Memory B cell (primary cell): ENCODE results near the gene CCDC86.
"Not testable (repeated sequence)": the region's sequence is repeated elsewhere in the genome, so short reads cannot be mapped to it uniquely, and the experiment has no call there.

ENCODE experiments used
- ATAC-seq: fragments of 150-1000 bp; cut with Tn5 transposase; 2 replicates; pipeline ENCODE4 v1.10.0; 2021; ENCODE audit warnings: low read depth, mild to moderate bottlenecking, moderate library complexity
- DNase-seq, 2 donors: peaks; one replicate each; pipeline ENCODE4 v3.0.0; 2022; ENCODE audit warnings: low spot score in 2 of 2
- H3K27ac Mint-ChIP-seq: one replicate; pipeline ENCODE4 v1.8.0; 2022; ENCODE audit warnings: mild to moderate bottlenecking, moderate library complexity, mixed read lengths
- H3K27me3 Mint-ChIP-seq: one replicate; pipeline ENCODE4 v1.8.0; 2022; ENCODE audit warnings: mixed read lengths
- H3K36me3 Mint-ChIP-seq: one replicate; pipeline ENCODE4 v1.8.0; 2022; ENCODE audit warnings: mild to moderate bottlenecking, mixed read lengths
- H3K4me1 Mint-ChIP-seq: one replicate; pipeline ENCODE4 v1.8.0; 2022; ENCODE audit warnings: mixed read lengths
- H3K4me3 Mint-ChIP-seq: one replicate; pipeline ENCODE4 v1.8.0; 2022; ENCODE audit warnings: mild to moderate bottlenecking, moderate library complexity, mixed read lengths
- H3K9me3 Mint-ChIP-seq: one replicate; pipeline ENCODE4 v1.8.0; 2022; ENCODE audit warnings: mixed read lengths

Gene CCDC86

DNA sequence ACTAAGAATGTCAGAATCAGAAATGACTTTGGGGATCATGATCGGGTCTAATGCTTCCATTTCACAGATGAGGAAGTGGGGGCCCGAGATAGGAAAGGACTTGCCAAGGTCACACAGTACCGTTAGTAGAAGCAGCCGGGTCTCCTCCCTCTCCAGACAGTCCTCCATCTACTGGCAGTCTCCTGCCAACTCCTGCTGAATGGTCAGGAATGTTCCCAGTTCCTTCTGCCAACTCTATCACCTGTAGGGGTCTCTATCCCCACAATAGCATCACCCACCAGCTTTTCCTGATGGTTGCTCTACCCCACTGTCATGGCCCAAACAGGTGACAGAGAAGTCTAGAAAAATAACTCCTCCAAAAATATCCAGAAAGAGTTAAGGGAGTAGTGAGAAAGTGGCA lies 23.9 kb upstream of the CCDC86 start:
- H3K27ac Mint-ChIP-seq, result no peak overlapping the region
- H3K27me3 Mint-ChIP-seq, result peaks cover 7% of the 10 kb centered on the region
- H3K36me3 Mint-ChIP-seq, result no peaks in the 10 kb centered on the region
- peaks cover 7% of the 10 kb centered on the region for H3K9me3 Mint-ChIP-seq
- H3K4me3 Mint-ChIP-seq, result no peak overlapping the region
- H3K4me1 Mint-ChIP-seq, result peaks cover 3% of the 10 kb centered on the region
- no peak for ATAC-seq
- DNase-seq, result no peak

DNA sequence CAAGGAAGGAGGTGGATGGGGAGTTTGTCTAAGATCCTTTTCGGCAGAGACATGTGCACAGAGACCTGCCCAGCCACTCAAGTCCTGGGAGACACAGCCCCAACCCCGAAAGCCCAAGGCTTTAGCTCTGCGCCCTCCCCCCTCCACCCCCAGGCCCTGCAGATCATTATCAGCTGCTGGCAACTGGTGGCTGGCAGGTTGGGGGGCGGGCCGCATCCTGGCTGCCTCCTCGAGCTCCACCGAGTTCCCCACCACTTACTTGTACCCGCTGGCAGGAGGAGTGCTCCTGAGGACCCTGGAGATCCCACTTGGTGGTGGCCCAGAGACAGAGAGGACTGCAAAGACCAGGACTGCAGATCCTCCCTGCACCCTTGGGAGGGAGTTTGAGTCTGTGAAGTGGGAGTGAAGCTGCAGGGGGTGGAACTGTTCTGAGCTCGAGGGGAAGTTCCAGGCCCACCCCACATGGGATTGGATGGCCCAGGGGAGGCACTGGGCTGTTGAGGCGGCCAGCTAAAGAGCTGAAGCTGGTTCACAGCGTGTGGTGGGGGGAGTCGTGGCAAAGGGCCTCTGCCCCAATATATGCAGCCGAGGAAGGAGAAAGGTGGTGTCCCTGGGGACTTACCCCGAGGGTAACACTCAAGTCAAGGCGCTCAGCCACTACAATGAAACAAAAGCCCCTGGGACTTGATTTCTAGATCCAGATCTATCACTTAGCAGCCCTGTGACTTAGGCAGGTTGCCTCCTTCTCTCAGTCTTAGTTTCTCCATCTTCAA lies 19.9 kb upstream of the CCDC86 start:
- Mint-ChIP-seq H3K27ac (no peak overlapping the region), H3K4me3 (no peak overlapping the region), H3K27me3 (peaks cover 8% of the 10 kb centered on the region), H3K4me1 (no peaks in the 10 kb centered on the region), H3K9me3 (no peaks in the 10 kb centered on the region), H3K36me3 (no peaks in the 10 kb centered on the region)
- no peak for DNase-seq
- no peak for ATAC-seq

DNA sequence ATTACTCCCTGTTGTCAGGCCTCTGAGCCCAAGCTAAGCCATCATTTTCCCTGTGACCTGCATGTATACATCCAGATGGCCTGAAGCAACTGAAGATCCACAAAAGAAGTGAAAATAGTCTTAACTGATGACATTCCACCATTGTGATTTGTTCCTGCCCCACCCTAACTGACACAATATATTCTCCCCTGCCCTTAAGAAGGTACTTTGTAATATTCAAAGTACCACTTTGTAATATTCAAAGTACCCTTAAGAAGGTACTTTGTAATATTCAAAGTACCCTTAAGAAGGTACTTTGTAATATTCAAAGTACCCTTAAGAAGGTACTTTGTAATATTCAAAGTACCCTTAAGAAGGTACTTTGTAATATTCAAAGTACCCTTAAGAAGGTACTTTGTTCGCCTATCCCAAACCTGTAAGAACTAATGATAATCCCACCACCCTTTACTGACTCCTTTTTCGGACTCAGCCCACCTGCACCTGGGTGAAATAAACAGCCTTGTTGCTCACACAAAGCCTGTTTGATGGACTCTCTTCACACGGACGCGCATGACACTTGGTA lies 18.1 kb upstream of the CCDC86 start:
- DNase-seq, H3K9me3 Mint-ChIP-seq, H3K36me3 Mint-ChIP-seq, H3K27me3 Mint-ChIP-seq, H3K27ac Mint-ChIP-seq, H3K4me3 Mint-ChIP-seq, H3K4me1 Mint-ChIP-seq, ATAC-seq: not testable (repeated sequence)

DNA sequence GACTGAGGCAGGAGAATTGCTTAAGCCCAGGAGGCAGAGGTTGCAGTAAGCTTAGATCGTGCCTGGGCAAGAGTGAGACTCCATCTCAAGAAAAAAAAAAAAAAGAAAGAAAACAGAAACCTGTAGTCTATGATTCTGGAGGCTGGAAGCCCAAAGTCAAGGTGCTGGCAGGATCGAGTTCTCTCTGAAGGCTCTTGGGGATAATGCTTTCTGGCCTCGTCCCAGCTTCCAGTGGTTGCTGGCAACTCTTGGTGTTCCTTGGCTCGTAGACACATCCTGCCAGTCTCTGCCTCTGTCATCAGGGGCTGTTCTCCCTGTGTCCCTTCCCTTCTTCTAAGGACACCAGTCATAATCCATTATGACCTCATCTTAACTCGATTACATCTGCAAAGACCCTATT lies 16.8 kb upstream of the CCDC86 start:
- H3K27ac Mint-ChIP-seq, result no peak overlapping the region
- peaks cover 7% of the 10 kb centered on the region for H3K27me3 Mint-ChIP-seq
- no peaks in the 10 kb centered on the region for H3K9me3 Mint-ChIP-seq
- DNase-seq, result no peak
- no peaks in the 10 kb centered on the region for H3K4me1 Mint-ChIP-seq
- H3K4me3 Mint-ChIP-seq, result no peak overlapping the region
- ATAC-seq, result no peak
- no peaks in the 10 kb centered on the region for H3K36me3 Mint-ChIP-seq

DNA sequence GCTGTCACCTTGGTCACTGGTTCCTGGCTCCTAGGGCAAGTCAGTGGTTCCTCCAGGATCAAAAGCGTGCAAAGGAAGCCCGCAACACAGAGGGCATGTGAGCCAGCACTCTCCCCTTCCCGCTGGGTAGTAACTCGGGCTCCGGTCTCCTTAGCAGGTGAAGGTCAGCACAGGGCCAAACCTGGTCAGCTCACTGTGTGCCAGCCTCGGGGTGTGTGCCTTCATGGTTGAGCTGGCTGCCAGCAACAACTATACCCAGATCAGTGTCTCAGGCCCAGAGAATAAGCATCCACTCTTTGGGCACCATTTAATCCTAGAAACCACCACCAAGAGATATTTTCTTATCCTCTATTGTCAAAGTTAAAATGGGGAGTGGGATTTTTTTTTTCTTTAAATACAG lies 16.1 kb upstream of the CCDC86 start:
- no peak overlapping the region for H3K4me3 Mint-ChIP-seq
- H3K27me3 Mint-ChIP-seq, result peaks cover 7% of the 10 kb centered on the region
- ATAC-seq (no peak), DNase-seq (no peak)
- H3K9me3 Mint-ChIP-seq, result no peaks in the 10 kb centered on the region
- no peaks in the 10 kb centered on the region for H3K36me3 Mint-ChIP-seq
- no peak overlapping the region for H3K27ac Mint-ChIP-seq
- no peaks in the 10 kb centered on the region for H3K4me1 Mint-ChIP-seq

GRCh38 chr11:60830478-60831142 lies 11.3 kb upstream of the CCDC86 start:
- Mint-ChIP-seq H3K9me3 (no peaks in the 10 kb centered on the region), H3K27me3 (peaks cover 4% of the 10 kb centered on the region), H3K36me3 (no peaks in the 10 kb centered on the region), H3K4me3 (peak overlapping the region; percentile 69), H3K27ac (no peak overlapping the region), H3K4me1 (peaks cover 4% of the 10 kb centered on the region)
- ATAC-seq (peak; percentile 58), DNase-seq (no peak)

DNA sequence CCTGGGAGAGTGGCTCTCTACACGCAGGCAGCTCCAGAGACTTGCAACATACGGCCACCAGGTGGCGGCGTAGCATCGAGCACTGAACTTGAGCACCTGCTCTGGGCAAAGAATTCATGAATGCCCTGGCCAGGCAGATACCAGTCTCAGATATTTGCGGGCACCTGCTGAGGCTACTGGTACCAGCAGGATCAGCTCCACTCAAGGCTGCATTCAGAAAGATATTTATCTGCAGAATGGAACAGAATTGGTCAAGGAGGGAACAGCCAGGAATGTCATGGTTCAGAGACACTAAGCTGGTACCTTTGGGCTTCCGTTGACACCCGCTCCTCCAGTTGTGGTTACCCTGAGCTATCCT lies 10.8 kb upstream of the CCDC86 start:
- H3K4me1 Mint-ChIP-seq, result peaks cover 4% of the 10 kb centered on the region
- H3K27me3 Mint-ChIP-seq, result peaks cover 4% of the 10 kb centered on the region
- ATAC-seq (peak; percentile 95), DNase-seq (peak; percentile 72)
- no peaks in the 10 kb centered on the region for H3K9me3 Mint-ChIP-seq
- H3K4me3 Mint-ChIP-seq, result peak overlapping the region; percentile 69
- H3K27ac Mint-ChIP-seq, result no peak overlapping the region
- H3K36me3 Mint-ChIP-seq, result no peaks in the 10 kb centered on the region

GRCh38 chr11:60831501-60832079 lies 10.3 kb upstream of the CCDC86 start:
- ATAC-seq (no peak), DNase-seq (no peak)
- no peak overlapping the region for H3K4me3 Mint-ChIP-seq
- no peaks in the 10 kb centered on the region for H3K9me3 Mint-ChIP-seq
- peaks cover 4% of the 10 kb centered on the region for H3K4me1 Mint-ChIP-seq
- H3K27ac Mint-ChIP-seq, result no peak overlapping the region
- no peaks in the 10 kb centered on the region for H3K36me3 Mint-ChIP-seq
- H3K27me3 Mint-ChIP-seq, result peaks cover 4% of the 10 kb centered on the region

GRCh38 chr11:60834742-60835533 lies 7.0 kb upstream of the CCDC86 start:
- Mint-ChIP-seq H3K36me3 (no peaks in the 10 kb centered on the region), H3K27me3 (peaks cover 1% of the 10 kb centered on the region), H3K4me1 (peaks cover 4% of the 10 kb centered on the region), H3K27ac (no peak overlapping the region), H3K4me3 (no peak overlapping the region), H3K9me3 (no peaks in the 10 kb centered on the region)
- DNase-seq, result no peak
- no peak for ATAC-seq

GRCh38 chr11:60835534-60835846 lies 6.4 kb upstream of the CCDC86 start:
- peaks cover 1% of the 10 kb centered on the region for H3K27me3 Mint-ChIP-seq
- no peak overlapping the region for H3K4me3 Mint-ChIP-seq
- DNase-seq (no peak), ATAC-seq (no peak)
- no peaks in the 10 kb centered on the region for H3K9me3 Mint-ChIP-seq
- H3K27ac Mint-ChIP-seq, result no peak overlapping the region
- peaks cover 6% of the 10 kb centered on the region for H3K4me1 Mint-ChIP-seq
- H3K36me3 Mint-ChIP-seq, result no peaks in the 10 kb centered on the region

DNA sequence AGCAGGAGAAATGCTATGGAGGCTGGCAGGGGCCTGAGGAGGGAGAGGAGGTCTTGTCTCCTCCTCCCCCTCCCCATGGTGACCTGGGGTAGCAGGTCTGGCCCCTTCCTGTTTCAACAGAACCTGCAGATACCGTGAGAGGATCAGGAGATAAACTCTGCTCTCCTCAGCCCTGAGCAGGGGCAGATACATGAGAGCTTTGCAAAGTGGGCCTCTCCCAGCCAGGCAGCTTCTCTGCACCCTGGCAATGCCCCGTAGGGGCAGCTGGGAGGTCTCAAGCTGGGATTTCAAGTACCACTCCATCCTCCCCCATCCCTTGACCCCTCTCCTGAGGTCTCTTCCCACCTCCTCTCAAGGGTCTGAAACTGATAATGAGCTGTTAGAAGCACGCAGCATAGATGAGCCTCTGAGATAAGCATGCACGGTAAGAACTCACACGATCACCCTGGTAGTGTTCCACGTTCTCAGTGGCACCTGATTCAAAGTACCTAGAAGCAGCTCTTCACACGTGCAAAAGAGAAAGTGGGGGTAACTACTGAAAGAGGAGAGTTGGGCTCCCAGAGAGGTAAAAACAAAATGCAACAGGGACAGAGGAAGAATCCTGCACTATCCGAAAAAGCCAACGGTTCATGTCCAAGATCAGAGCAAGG lies 4.9 kb upstream of the CCDC86 start:
- no peak overlapping the region for H3K4me3 Mint-ChIP-seq
- H3K27ac Mint-ChIP-seq, result no peak overlapping the region
- no peak for DNase-seq
- H3K9me3 Mint-ChIP-seq, result no peaks in the 10 kb centered on the region
- no peak for ATAC-seq
- H3K27me3 Mint-ChIP-seq, result peaks cover 1% of the 10 kb centered on the region
- H3K36me3 Mint-ChIP-seq, result no peaks in the 10 kb centered on the region
- H3K4me1 Mint-ChIP-seq, result peaks cover 14% of the 10 kb centered on the region

DNA sequence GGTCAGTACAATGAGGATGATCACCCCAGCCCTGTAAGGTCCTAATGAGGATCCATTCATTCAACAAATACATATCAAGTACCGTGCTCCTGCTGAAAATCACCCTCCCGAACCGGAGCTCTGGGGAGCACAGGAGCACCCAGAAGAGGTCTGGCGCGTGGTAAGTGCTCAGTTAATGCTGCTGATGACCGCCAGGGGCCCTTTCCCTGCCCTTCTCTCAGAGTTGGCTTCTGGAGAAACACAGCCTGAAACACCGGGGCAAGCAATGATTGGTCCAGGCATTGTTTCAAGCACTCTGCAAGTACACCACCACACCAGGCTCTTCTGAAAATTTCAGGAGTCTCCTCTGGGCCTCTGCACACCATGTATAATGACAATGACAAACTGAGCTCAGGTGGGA lies 3.8 kb upstream of the CCDC86 start:
- Mint-ChIP-seq H3K36me3 (no peaks in the 10 kb centered on the region), H3K4me1 (peaks cover 19% of the 10 kb centered on the region), H3K9me3 (no peaks in the 10 kb centered on the region), H3K27me3 (no peaks in the 10 kb centered on the region), H3K4me3 (no peak overlapping the region), H3K27ac (no peak overlapping the region)
- ATAC-seq, result no peak
- DNase-seq, result no peak

DNA sequence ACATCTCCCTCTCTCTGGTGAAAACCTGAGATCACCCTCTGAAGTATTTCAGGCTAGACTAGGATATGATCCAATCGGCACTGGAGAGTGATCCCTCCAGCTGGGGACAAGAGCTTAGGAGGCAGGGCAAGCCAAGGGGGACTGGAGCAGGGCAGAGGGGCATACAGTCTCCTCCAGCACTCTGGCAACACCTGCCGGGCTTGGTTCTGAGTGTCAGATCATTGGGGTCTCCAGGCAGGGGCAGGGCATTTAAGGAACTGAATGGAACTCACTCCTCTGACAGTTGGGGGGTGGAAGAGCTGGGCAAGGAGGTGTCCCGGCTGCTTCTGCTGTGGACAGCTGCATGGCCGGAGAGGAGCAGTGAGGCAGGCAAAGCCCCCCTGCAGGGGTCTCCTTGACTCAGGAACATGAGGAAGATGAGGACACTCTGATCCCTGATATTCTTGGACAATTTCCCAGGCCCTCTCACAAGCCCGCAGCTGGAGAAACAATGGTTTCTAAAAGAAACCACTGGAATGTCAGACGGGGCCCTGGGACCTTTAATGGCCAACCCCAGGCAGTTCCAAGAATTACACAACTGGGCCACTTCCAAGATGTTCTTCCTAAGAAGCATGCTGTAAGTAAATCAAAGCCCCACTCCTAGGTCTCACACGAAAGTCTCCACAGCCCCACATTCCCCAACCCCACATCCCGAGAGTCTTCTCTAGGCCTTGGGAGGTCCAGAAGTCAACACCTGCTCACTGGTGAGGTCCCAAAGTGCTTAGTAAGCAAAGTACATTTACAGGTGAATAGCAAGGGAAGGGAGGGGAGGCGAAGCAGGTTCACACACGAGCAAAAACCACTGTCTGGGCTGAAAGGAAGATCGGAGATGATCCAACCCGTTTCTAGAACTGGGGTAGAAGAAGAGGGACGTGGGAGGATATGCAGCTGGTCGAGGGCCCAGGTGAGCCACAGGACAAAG lies 1.2 kb upstream of the CCDC86 start:
- H3K36me3 Mint-ChIP-seq, result peaks cover 4% of the 10 kb centered on the region
- no peaks in the 10 kb centered on the region for H3K27me3 Mint-ChIP-seq
- H3K4me1 Mint-ChIP-seq, result peaks cover 39% of the 10 kb centered on the region
- H3K9me3 Mint-ChIP-seq, result no peaks in the 10 kb centered on the region
- DNase-seq (no peak), ATAC-seq (no peak)
- H3K4me3 Mint-ChIP-seq, result peak overlapping the region; percentile 93
- peak overlapping the region; percentile 87 for H3K27ac Mint-ChIP-seq
